Astrocyte (in vitro differentiated cells and primary cell): Measurements from ENCODE around the gene ESF1. TPM values are rescaled to one million over a fixed set of nuclear protein-coding genes. Genes with fewer than 3 reads are reported as not detected.
"Not testable (repeated sequence)": the region's sequence is repeated elsewhere in the genome, so short reads cannot be mapped to it uniquely, and the experiment has no call there.

Experiments used
- DNase-seq: peaks from one replicate; pipeline ENCODE4 v3.0.0-alpha.2; 2010; ENCODE audit warnings: low read depth
- FAIRE-seq: peaks from 2 replicates; lab custom pipeline; 2011; peaks lifted over from hg19 to GRCh38; lab: Jason Lieb, UNC
- H2AFZ ChIP-seq: 2 replicates; pipeline ENCODE4 v1.6.0; 2012; ENCODE audit warnings: low read depth, low read length, inconsistent platforms
- H3K27ac ChIP-seq: 2 replicates; pipeline ENCODE4 v1.5.1; 2011; ENCODE audit warnings: low read depth, low read length, inconsistent platforms
- H3K27me3 ChIP-seq: 2 replicates; pipeline ENCODE4 v1.6.0; 2011; ENCODE audit warnings: low read length, inconsistent platforms; ENCODE audit not compliant: insufficient read depth
- H3K36me3 ChIP-seq: 2 replicates; pipeline ENCODE4 v1.5.1; 2011; ENCODE audit warnings: low read length, inconsistent platforms; ENCODE audit not compliant: insufficient read depth
- H3K4me1 ChIP-seq: 2 replicates; pipeline ENCODE4 v1.5.1; 2011; ENCODE audit warnings: low read length, inconsistent platforms; ENCODE audit not compliant: insufficient read depth
- H3K4me2 ChIP-seq: 2 replicates; pipeline ENCODE4 v1.6.0; 2012; ENCODE audit warnings: low read length, inconsistent platforms
- H3K4me3 ChIP-seq: 2 replicates; pipeline ENCODE4 v1.5.1; 2011; ENCODE audit warnings: low read depth, mild to moderate bottlenecking, low read length, inconsistent platforms; ENCODE audit not compliant: insufficient read depth
- H3K79me2 ChIP-seq: 2 replicates; pipeline ENCODE4 v1.6.0; 2012; ENCODE audit warnings: mild to moderate bottlenecking, low read length, inconsistent platforms; ENCODE audit not compliant: insufficient read depth
- H3K9ac ChIP-seq: 2 replicates; pipeline ENCODE4 v1.6.0; 2012; ENCODE audit warnings: mild to moderate bottlenecking, low read length, inconsistent platforms
- H3K9me3 ChIP-seq: 2 replicates; pipeline ENCODE4 v1.5.1; 2012; ENCODE audit warnings: low read depth, mild to moderate bottlenecking, low read length, inconsistent platforms; ENCODE audit not compliant: insufficient read depth
- H4K20me1 ChIP-seq: 2 replicates; pipeline ENCODE4 v1.6.0; 2012; ENCODE audit warnings: low read length, inconsistent platforms; ENCODE audit not compliant: insufficient read depth
- H3K27ac Mint-ChIP-seq: one replicate; pipeline ENCODE4 v1.8.0; 2021; ENCODE audit warnings: mild to moderate bottlenecking, mixed read lengths; ENCODE audit not compliant: unreplicated experiment
- H3K27me3 Mint-ChIP-seq: one replicate; pipeline ENCODE4 v1.8.0; 2021; ENCODE audit warnings: low read depth, mixed read lengths; ENCODE audit not compliant: unreplicated experiment
- H3K36me3 Mint-ChIP-seq: one replicate; pipeline ENCODE4 v1.8.0; 2021; ENCODE audit warnings: low read depth, mixed read lengths; ENCODE audit not compliant: unreplicated experiment
- H3K4me1 Mint-ChIP-seq: one replicate; pipeline ENCODE4 v1.8.0; 2021; ENCODE audit warnings: low read depth, mixed read lengths; ENCODE audit not compliant: unreplicated experiment
- H3K4me3 Mint-ChIP-seq: one replicate; pipeline ENCODE4 v1.8.0; 2021; ENCODE audit warnings: mild to moderate bottlenecking, moderate library complexity, mixed read lengths; ENCODE audit not compliant: unreplicated experiment
- H3K9me3 Mint-ChIP-seq: one replicate; pipeline ENCODE4 v1.8.0; 2021; ENCODE audit warnings: mild to moderate bottlenecking, mixed read lengths; ENCODE audit not compliant: unreplicated experiment
- CTCF ChIP-seq: IDR thresholded peaks from 2 replicates; pipeline ENCODE4 v1.5.1; 2011; ENCODE audit warnings: low read depth, mild to moderate bottlenecking, inconsistent platforms, low read length, moderate library complexity; ENCODE audit not compliant: insufficient read depth
- EZH2 ChIP-seq: IDR thresholded peaks from 2 replicates; pipeline ENCODE4 v1.6.1; 2012; ENCODE audit warnings: mild to moderate bottlenecking, low read length, inconsistent platforms; ENCODE audit not compliant: insufficient read depth
- total RNA-seq: library from RNA; stranded (reverse); gene quantifications from 2 replicates; pipeline ENCODE4 v1.2.1, GENCODE V29; 2021

Gene ESF1
- total RNA-seq, 1 donor from 2014 or later = 13.9 TPM

- peak; percentile 55 for FAIRE-seq
- H3K36me3 Mint-ChIP-seq = peaks cover 25% of the 10 kb centered on the region
- H3K4me3 Mint-ChIP-seq = no peak overlapping the region
These were observed 19.4 kb downstream of the ESF1 start for GRCh38 chr20:13765299-13765698.

DNA sequence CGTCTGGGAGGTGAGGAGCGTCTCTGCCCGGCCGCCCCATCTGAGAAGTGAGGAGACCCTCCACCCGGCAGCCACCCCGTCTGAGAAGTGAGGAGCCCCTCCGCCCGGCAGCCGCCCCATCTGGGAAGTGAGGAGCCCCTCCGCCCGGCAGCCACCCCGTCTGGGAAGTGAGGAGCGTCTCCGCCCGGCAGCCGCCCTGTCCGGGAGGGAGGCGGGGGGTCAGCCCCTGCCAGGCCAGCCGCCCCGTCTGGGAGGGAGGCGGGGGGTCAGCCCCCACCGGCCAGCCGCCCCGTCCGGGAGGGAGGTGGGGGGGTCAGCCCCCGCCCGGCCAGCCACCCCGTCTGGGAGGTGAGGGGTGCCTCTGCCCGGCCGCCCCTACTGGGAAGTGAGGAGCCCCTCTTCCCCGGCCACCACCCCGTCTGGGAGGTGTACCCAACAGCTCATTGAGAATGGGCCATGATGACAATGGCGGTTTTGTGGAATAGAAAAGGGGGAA, 24.2 kb downstream of the ESF1 start:
- H3K27ac ChIP-seq, H2AFZ ChIP-seq, H3K4me3 Mint-ChIP-seq, FAIRE-seq, H3K27me3 ChIP-seq, H3K4me3 ChIP-seq, H3K4me1 Mint-ChIP-seq, H4K20me1 ChIP-seq, H3K9me3 Mint-ChIP-seq, H3K27me3 Mint-ChIP-seq, DNase-seq, H3K4me1 ChIP-seq, H3K27ac Mint-ChIP-seq, H3K36me3 Mint-ChIP-seq, H3K9ac ChIP-seq, H3K79me2 ChIP-seq, H3K4me2 ChIP-seq, H3K9me3 ChIP-seq: not testable (repeated sequence)
- peaks cover 13% of the 10 kb centered on the region for H3K36me3 ChIP-seq

More at GRCh38 chr20:13765299-13765698, 19.4 kb downstream of the ESF1 start:
- no peaks in the 10 kb centered on the region for H3K79me2 ChIP-seq
- H3K4me2 ChIP-seq = no peak overlapping the region
- H3K4me3 ChIP-seq = no peak overlapping the region
- no peaks in the 10 kb centered on the region for H4K20me1 ChIP-seq
- H3K9me3 Mint-ChIP-seq = no peaks in the 10 kb centered on the region
- no peak overlapping the region for H3K9ac ChIP-seq
- H3K27ac Mint-ChIP-seq = no peak overlapping the region
- no peak overlapping the region for H2AFZ ChIP-seq
- H3K9me3 ChIP-seq = no peaks in the 10 kb centered on the region
- peaks cover 41% of the 10 kb centered on the region for H3K36me3 ChIP-seq
- no peaks in the 10 kb centered on the region for H3K4me1 ChIP-seq
- H3K27me3 ChIP-seq = no peaks in the 10 kb centered on the region
- no peak for DNase-seq
- H3K27ac ChIP-seq = no peak overlapping the region
- TF ChIP-seq CTCF (no peak), EZH2 (no peak)
- no peaks in the 10 kb centered on the region for H3K27me3 Mint-ChIP-seq
- H3K4me1 Mint-ChIP-seq = peaks cover 2% of the 10 kb centered on the region

DNA sequence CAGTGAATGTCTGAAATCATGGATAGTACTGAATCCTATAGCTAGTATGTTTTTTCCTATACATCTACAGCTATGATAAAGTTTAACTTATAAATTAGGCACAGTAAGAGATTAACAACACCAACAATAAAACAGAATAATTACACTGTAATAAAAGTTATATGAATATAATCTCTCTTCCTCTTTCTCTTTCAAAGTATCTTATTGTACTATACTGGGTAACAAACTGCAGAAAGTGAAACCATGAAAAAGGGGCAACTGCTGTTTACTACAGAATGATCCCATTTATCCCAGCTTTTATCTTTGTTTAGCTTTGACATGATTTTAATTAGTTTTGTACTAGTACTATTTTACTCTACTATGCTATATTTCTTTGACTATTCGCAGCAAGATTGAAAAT, 25.8 kb downstream of the ESF1 start:
- no peaks in the 10 kb centered on the region for H3K4me1 ChIP-seq
- no peaks in the 10 kb centered on the region for H3K9me3 ChIP-seq
- Mint-ChIP-seq H3K27ac (no peak overlapping the region), H3K27me3 (no peaks in the 10 kb centered on the region), H3K4me1 (no peaks in the 10 kb centered on the region), H3K36me3 (peaks cover 2% of the 10 kb centered on the region), H3K9me3 (no peaks in the 10 kb centered on the region), H3K4me3 (no peak overlapping the region)
- no peaks in the 10 kb centered on the region for H3K27me3 ChIP-seq
- H3K9ac ChIP-seq = no peak overlapping the region
- peaks cover 11% of the 10 kb centered on the region for H3K36me3 ChIP-seq
- no peak overlapping the region for H3K27ac ChIP-seq
- TF ChIP-seq EZH2 (no peak), CTCF (no peak)
- no peak overlapping the region for H3K4me2 ChIP-seq
- H3K79me2 ChIP-seq = no peaks in the 10 kb centered on the region
- FAIRE-seq (no peak), DNase-seq (no peak)
- no peak overlapping the region for H3K4me3 ChIP-seq
- no peaks in the 10 kb centered on the region for H4K20me1 ChIP-seq
- H2AFZ ChIP-seq = no peak overlapping the region
